GM19397 (cell line): Measurements from ENCODE around the gene GPR55.
"Not testable (repeated sequence)": the region's sequence is repeated elsewhere in the genome, so short reads cannot be mapped to it uniquely, and the experiment has no call there.

ENCODE experiments used
- ATAC-seq: cut with Tn5 transposase; IDR thresholded peaks from one replicate; pipeline ENCODE4 v1.9.1; 2021; ENCODE audit warnings: mild to moderate bottlenecking, moderate library complexity; ENCODE audit not compliant: unreplicated experiment

GPR55 gene, protein sequence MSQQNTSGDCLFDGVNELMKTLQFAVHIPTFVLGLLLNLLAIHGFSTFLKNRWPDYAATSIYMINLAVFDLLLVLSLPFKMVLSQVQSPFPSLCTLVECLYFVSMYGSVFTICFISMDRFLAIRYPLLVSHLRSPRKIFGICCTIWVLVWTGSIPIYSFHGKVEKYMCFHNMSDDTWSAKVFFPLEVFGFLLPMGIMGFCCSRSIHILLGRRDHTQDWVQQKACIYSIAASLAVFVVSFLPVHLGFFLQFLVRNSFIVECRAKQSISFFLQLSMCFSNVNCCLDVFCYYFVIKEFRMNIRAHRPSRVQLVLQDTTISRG

DNA sequence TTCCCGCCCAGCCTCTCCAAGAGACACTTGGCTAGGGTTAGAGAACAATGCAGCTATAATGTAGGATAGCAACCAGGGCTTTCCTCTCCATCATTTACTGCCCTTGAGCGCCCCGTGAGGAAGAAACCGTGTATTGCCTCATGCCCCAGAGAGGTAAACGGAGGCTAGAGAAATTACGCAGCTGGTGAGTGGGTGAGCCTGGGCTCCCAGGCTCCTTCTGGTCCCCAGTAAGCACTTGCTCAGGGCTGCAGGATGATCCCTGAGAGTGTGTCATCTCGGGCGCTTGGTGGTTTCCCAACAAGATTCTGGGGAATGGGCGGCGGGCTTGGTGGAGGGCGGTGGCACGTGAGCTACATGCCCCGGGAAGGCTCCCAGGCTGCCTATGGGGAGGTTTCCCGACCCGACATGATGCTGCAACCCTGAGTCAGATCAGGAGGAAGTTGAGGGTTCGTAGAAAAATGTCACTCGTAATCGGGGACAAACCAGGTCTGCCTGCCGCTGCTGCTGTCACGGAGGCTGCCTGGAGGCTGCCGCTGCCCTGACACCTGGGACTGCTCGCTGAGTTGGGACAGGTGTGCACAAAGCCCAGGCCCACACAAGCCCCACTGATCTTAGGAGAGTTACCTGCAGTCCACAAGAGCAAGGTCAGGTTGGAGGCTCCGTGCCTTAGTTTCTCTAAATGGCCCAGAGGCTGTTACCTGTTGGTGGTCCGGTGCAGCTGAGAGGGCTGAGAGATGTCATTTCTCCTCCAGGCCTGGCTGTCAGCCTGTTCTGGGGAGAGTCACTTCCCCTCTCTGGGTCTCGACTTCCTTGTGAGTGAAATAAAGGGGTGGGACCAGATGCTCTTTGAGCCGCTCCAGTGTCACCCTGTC is at the start of gene GPR55:
GPR55 (minus strand) TSS at position 773 of the 872 bp plus-strand sequence. CDS start 14,280 bp downstream, outside the sequence.
- peak; percentile 39 for ATAC-seq

DNA sequence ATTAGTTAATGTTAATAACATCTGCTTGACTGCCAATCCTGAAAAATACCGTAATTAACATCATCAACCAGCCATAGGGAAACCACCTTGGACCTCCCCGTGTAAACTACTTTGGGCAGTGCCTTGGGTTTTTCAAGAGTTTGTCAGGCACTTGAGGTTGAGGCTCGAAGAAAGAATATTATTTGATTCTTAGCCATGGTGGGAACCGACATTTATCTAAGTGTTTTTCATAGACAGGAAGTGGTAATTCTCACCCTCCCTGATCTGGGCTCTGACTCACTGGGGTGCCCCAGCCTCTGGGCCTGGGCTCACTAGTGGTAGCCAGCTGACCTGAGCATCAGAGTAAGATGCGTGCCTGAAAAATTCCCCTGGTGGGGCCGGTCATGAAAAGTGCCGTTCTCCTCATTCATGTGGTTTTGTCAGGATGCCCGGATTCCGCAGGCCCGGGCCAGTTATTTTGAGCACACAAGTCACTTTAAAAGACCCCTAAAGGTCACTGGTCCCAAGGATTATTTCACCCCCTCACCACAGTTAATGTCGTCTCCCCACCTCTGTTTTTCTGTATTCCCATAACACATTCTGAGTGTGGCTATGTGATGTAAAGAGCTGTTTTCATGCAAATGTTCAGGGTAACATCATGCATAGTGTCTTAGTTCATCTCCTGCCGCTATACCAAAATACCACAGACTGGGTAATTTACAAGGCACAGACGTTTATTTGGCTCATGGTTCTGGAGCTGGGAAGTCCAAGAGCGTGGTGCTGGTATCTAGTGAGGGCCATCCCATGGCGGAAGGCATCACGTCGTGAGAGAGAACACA is 49.3 kb upstream of the GPR55 start:
- ATAC-seq = peak; percentile 92

DNA sequence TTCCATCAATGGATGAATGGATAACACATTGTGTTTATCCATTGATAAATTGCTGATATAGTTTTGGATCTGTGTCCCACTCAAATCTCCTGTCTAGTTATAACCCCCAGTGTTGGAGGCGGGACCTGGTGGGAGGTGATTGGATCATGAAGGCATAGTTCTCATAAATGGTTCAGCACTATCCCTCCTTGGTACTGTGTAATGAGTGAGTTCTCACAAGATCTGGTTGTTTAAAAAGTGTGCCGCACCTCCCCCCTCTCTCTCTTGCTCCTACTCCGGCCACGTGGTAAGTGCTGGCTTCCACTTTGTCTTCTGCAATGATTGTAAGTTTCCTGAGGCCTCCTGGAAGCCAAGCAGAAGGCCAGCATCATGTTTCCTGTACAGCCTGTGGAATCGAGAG is 47.0 kb upstream of the GPR55 start:
- no peak for ATAC-seq

DNA sequence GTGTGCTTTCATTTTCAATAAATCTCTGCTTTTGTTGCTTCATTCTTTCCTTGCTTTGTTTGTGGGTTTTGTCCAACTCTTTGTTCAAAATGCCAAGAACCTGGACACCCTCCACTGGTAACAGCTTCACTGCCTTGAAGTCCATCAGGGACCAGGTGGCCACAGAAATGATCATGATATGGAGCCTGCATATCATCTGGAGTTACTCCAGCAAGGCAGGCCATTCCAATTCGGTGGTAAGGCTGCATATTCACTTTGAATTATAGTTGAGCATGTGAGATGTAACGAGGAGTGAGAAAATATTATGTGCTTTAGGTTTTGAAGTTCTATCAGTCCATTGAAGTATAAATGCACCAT is 44.6 kb upstream of the GPR55 start:
- ATAC-seq = no peak

DNA sequence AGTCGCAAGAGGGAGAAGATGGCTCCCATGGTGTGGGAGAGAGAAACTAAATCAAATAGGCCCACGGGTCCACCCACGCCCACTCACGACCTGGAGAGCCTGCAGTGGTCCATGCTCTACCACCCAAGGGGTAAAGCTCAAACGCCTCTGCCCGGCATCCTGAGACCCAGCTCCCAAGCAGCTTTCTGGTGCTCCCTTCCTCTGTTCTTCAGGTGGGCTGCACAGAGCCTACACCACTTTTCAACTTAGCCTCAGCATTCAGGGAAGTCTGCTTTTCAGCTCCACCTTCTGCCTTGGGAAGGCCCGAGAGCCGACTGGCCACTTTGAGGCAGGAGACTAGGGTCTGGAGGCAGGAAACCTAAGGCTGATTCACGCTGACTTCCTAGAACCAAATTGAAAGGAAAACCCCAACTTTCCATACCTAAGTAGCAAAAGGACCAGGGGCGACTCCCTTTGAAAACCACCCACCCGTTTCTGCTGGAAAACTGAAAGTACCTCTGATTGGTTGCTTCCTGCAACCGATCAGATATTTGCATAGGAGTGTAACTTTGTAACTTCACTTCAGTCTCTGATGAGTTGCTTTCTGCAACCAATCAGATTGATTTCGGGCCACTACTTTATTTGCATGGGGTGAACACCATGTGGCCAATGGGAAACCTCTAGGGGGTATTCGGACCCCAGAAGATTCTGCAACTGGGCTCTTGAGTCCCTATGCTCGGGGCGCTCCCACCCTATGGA is 44.0 kb upstream of the GPR55 start:
- no peak for ATAC-seq

DNA sequence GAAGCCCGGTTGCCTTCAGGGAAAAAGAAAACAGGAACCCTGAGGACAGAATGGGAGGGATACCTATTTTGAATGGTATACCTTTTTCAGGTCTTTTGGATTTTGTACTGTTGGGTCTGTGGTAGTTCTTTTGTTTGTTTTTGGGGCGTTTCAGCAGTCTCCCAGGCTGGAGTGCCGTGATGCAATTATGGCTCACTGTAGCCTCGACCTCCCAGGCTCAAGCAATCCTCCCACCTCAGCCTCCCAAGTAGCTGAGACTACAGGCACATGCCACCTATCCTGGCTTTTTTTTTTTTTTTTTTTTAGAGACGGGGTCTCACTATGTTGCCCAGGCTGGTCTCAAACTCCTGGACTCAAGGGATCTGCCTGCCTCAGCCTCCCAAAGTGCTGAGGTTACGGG is 43.3 kb upstream of the GPR55 start:
- not testable (repeated sequence) for ATAC-seq

DNA sequence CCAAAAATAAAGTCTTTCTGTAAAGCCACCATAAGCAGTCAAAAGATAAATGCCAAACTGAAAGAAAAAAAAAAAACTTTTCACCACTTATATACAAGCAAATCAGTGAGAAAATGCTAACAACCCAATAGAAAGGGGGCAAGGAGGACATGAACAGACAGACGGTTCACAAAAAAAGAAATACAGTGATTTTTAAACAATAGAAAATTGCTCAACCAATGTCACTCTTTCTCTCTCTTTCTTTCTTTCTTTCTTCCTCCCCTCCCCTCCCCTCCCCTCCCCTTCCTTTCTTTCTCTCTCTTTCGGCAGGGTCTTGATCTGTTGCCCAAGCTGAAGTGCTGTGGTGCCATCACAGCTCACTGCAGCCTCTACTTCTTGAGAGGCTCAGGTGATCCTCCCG is 42.1 kb upstream of the GPR55 start:
- ATAC-seq = no peak

DNA sequence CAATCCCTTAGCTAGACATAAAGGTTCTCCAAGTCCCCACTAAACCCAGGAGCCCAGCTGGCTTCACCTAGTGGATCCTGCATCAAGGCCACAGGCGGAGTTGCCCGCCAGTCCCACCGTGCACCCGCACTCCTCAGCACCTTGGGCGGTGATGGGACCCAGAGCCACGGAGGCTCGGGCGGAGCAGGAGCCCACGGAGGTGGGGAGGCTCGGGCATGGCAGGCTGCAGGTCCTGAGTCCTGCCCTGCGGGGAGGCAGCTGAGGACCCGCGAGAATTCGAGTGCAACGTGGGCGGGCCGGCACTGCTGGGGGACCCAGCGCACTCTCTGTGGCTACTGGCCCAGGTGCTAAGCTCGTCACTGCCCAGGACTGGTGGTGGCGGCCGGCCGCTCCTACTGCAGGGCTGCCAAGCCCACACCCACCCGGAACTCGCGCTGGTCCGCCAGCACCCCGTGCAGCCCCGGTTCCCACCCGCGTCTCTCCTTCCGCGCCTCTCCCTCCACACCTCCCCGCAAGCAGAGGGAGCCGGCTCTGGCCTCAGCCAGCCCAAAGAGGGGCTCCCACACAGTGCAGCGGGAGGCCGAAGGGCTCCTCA is 39.2 kb upstream of the GPR55 start:
- no peak for ATAC-seq

DNA sequence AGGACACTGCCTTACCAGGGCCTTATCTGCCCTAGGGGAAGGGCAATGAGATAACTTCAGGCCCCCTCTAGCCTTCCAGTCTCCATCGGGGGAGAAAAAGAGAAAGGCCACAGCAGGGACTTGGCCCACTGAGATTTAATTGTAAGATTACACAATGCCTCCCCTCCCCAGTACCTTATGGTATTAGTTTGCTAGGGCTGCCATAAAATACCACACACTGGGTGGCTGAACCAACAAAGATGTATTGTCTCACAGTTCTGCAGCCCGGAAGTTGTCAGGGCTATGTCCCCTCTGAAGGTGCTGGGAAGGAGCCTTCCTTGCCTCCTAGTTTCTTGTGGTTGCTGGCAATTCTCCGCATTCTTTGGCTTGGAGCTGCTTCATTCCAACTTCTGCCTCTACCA is 36.0 kb upstream of the GPR55 start:
- no peak for ATAC-seq

DNA sequence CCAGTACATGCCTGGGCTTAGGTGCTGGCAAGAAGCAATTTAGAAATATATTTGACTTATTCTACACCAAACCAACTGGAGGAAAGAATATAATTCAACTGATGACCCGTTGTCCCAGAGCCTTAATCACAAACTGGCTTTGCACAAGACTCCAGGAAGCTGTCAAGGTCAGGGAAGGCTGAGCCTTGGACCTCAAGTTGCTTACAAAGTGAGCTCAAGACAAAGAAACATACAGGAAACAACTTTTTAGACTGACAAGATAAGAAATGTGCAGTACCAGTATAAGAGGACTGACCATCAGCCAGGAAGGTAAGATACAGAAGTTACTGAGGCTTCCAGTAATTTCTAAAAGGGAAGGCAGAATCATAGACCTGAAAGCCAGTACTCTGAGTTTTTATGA is 35.0 kb upstream of the GPR55 start:
- ATAC-seq = no peak

DNA sequence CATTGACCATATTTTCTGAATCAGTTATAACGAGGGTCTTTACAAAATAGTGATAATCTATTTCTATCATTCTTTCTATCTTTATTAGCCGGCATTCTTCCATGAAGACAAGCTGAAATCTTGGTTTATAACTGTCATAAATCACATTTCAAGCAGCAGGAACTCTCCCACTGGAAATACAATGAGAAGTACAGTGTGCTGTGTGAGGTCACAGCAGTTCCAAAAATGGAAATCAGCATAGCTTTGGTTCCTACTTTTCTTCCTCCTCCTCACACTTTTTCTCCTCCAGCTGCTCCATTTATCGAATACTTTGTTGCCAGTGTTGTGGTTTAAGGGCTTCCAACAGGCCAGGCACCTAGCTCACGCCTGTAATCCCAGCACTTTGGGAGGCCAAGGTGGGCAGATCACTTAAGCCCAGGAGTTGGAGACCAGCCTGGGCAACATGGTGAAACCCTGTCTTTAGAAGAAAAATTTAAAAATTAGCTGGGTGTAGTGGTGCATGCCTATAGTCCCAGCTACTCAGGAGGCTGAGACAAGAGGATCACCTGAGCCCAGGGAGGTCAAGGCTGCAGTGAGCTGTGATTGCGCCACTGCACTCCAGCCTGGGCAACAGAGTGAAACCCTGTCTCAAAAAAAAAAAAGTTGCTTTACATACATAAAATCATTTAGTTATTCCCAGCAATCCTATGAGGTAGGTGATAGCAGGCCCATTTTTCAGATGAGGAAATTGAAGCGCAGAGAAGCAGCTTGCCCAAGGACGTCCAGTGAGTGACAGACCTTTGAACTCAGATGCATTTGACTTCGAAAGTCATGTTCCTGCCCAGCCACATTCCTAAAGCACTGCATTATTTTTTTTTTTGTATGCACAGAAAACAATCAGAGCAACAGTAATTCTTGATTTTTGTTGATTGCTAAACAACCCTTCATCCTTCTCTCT is 34.0 kb upstream of the GPR55 start:
- no peak for ATAC-seq

DNA sequence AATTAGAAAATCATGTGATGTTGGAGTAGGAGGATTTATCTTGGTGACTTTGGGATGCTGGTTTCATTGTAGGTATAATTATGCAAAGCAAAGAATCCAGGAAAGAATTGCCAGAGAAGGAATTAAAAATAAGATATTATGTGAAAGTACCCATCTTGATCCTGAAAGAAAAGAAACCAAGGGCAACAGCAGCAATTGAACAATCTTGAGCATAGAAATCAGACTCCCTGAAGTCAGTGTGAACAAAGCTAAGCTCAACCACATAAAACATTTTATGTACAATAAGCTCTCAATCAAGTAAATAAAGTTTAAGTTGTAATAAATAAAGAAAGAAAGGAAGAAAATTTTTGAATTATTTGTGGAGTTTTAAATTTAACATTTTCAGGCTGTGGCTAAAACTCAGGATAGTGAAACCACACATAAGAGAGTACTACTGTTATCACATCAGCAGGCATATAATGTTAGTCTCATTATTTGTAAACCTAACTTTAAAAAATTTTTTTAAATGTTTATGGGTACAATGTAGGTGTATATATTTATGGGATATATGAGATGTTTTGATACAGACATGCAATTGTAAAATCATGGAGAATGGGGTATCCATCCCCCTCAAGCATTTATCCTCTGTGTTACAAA is 32.8 kb upstream of the GPR55 start:
- no peak for ATAC-seq

DNA sequence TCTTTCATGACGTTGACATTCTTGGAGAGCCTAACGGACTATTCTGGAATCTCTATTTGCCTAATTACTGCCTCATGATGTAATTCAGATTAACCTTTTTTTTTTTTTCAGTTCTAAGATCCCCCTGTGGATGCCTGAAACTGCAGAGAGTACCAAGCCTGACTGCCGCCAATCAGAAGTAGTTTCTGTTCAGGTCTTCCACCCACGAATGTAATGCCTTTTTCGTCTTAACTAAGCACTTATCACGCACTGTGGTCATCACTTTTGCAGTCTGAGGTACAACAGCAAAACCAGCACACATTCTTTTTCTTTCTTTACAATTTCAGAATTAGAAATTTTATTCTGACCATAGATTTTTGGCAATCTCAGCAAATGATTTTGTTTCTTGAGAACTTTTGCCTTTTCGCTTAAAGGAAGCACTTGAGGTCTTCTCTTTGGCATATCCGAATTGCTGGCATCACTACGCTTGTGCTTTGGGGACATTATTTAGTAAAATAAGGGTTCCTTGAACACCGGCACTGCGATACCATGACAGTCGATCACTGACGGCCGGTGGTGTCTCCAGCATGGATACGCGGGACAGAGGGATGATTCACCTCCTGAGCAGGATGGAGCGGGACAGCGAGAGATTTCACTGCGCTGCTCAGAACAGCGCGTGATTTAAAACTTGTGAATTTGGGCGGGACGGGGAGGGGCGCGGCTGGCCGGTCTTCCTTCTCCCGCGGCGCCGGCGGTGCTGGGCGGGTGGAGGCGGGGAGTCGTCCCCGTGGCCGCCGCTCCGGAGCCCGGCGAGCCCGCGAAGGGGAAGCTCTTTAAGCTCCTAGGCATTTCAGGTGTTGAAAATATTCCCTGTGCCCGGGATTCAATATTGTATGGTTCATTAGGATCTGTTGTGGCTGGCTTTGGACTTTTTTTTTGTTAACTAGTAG is 32.0 kb upstream of the GPR55 start:
- peak; percentile 69 for ATAC-seq

DNA sequence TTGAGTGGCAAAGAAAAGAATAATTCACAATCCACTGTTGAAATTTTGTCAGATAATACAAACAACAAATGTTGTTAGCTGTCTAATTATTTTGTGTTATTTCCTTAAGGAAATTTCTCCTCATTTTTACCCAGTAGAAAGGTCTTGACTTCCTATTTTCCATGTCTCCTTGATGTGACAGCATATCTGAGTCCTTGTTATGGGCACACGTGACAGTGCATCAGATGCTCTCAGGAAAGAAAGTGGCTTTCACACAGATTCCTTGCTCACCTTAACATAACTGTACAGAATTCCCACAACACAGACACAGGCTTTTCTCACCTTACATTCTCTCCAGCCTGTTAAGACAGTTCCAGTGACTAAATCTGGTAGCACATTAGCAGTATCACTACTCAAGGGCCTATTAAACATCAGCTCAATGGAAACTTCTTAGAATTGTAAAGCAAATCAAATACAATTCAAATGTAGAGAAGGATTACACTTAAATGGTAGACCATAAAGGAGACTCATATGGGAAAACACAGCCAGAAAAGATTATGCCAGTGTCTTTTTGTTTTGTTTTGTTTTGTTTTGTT is 30.2 kb upstream of the GPR55 start:
- no peak for ATAC-seq

DNA sequence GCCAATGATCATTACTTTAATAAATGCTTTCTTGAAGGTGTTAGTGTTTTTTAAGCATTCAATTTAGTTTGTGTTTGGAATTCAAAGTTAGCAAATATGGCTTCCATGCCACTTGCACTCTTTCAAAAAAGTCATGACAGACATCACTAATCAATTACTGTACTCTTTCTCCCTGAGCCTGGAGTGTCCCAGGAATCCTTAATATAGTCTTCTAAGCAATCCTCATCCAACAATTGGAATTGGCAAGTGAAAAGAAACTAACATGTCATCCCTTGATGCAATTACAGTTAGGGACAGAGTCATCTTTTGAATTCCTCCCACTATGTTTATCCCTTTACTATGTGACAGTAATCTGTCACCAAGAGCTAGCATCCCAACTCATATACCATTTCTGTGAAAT is 29.7 kb upstream of the GPR55 start:
- ATAC-seq = no peak

DNA sequence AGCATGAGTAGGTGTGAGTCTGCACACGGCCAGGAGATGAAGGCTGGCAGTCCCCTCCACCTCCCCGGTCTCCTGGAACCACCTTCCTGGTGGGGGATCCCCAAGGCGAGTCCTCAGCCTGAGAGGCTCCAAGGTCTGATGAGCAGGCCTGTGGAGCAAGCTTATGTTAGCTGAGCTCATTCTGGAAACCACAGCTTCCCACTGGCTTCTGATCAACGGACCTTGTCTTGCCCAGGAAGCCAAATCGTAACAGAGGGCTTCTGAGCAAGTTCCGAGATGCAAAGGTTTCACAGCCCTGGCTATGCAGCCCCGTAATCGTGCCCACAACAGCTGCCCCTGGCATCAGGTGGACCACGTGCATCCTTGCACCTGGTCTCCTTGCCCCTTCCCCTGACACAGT is 28.8 kb upstream of the GPR55 start:
- ATAC-seq = peak; percentile 36

DNA sequence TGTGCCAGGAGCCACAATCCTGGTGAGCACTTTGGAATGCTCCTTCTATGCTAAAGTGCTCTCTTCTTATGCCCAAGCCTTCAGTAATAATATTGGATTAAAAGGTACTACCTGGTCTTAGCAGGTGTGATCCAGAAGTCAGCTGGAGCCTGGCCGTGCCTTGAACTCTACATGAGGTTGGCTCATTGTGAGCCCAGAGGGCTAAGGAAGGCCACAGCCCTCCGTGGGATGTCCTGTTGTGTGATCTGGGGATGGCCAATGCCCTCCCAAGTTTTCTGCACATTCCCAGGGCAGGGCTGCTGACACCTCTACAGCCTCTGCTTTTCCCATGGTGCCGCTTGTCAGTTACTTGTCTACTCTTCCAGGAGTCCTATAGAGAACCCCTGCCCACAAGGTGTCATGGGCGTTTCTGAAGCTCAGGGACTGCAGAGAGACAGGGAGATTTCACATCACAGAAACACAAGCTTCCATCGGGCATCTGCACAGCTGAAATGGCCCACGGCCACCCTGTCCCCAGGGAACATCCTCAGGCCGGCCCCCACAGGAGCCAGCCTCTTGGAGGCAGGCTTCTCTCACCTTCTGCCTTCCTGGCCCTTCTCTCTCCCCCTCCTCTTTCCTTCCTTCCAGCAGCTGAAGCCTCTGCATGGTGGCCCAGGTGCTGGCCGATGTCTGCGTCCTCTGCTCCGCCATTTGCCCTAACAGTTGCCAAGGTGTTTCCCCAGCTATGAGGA is 27.3 kb upstream of the GPR55 start:
- no peak for ATAC-seq
